HG03432 (cell line): ENCODE measurements around the gene CCDC170.
"Not testable (repeated sequence)": the region's sequence is repeated elsewhere in the genome, so short reads cannot be mapped to it uniquely, and the experiment has no call there.

Experiments
- ATAC-seq: cut with Tn5 transposase; IDR thresholded peaks from one replicate; pipeline ENCODE4 v1.9.1; 2021; ENCODE audit warnings: mild to moderate bottlenecking, moderate library complexity; ENCODE audit not compliant: unreplicated experiment

CCDC170 gene

GRCh38 chr6:151494235-151494935, 568 bp downstream of the CCDC170 start:
- peak; percentile 29 for ATAC-seq

GRCh38 chr6:151494936-151495320, 1.1 kb downstream of the CCDC170 start:
- no peak for ATAC-seq

GRCh38 chr6:151495380-151495779, 1.6 kb downstream of the CCDC170 start:
- ATAC-seq, result no peak

DNA sequence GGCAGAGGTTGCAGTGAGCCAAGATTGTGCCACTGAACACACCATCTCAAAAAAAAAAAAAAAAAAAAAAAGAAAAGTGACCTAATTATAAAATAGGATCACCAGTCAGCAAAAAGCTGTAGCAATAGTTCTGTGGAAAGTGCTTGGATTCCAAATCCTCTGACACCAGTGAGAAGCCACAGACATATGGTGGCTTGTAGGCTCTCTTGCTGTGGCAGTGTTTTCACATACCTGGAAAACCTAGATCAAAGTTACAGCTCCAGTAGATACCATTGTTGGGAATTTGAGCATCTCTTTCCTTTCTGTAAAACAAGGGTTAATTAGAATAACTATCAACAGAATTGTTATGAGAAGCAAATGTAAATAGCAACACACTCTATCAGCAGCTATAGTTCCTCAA, 4.1 kb downstream of the CCDC170 start:
- peak; percentile 18 for ATAC-seq

DNA sequence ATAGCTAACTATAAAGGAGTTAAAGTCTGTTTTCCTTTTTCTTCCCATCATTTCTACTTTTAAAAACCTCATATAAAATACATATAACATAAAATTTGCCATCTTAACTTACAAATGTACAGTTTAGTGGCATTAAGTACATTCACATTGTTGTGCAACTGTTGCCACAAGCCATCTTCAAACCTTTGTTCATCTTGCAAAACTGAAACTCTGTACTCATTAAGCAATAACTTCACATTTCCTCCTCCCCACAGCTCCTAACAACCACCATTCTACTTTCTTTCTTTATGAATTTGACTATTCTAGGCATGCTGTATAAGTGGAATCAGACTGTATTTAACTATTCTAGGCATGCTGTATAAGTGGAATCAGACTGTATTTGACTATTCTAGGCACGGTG, 4.5 kb downstream of the CCDC170 start:
- peak; percentile 74 for ATAC-seq

- ATAC-seq, result no peak
Observed at GRCh38 chr6:151499551-151499950, 5.7 kb downstream of the CCDC170 start.

DNA sequence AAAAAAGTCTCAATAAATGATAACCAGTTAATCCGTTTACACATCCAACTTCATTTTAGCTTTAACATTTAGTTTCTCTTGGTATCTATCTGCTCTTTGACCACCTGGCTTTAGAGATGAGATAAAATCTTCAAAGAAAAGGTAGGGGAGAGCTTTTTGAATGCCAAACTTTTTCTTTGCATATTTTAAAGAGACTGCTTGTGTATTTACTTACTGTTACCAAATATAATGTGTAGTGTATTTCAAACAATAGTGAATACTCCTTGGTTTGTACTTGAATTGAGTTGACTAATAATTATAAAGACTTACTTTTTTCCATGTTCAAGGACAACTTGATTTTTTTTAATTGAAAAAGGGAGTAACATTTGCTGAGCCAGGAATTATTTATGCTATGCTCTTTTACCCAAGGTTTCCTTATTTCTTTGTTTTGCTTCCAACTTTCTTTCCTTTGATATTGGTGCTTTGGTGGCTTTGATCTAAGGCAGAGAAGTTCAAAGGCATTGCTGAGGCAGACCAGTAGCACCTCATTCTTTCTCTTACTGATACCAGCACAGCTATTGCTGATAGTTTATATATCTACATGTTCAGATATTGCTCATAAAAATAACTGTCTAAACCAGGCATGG, 7.8 kb downstream of the CCDC170 start:
- ATAC-seq, result no peak

DNA sequence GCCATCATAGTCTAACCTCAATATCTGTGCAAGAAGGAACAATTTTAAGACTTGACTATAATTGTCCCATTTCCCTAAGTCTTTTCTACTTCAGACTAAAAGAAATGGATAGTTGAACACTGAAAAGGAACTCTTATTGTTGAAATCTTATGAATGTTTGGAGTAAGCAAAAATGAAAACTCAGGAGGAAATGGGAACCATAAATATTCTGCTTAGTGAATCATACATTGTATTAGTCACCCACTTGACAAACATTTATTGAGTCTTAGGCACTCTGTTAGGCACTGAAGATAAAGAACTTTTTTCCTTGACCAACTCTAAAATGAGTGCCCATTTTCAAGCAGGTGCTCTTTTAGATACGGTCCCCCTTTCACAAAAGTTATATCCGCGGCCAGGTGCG, 8.7 kb downstream of the CCDC170 start:
- no peak for ATAC-seq

DNA sequence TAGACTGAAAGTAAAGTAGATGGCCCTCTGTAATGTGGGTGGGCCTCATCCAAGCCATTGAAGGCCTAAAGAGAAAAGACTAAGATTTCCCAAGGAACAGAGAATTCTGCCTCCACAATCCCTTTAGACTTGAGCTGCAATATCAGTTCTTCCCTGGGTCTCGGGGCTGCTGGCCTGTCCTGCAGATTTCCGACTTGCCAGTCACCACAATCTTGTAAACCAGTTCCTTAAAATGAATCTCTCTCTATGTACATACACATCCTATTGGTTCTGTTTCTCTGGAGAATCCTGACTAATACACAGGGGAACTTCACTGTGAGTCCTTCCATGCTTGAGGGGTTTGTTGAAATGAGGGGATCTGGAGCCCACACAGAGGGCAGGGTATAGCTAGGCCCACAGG, 12.9 kb downstream of the CCDC170 start:
- no peak for ATAC-seq

- ATAC-seq, result no peak
Observed at GRCh38 chr6:151509048-151509447, 15.2 kb downstream of the CCDC170 start.

DNA sequence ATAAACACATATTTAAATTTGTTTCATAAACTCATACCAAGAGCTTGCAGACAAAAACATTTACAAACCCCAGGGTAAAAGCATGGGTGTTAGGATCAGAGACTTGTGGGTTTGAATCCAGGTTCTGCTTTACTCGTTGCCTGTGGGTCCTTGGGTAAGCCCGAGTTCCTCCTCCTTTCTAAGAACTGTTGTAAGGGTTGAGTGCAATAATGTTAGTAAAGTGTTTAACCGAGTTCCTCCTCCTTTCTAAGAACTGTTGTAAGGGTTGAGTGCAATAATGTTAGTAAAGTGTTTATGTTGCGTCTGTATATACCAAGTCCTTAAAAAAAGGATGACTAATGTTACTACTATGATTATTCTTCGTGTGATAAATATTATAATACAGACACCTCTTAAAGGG, 18.7 kb downstream of the CCDC170 start:
- ATAC-seq, result no peak

DNA sequence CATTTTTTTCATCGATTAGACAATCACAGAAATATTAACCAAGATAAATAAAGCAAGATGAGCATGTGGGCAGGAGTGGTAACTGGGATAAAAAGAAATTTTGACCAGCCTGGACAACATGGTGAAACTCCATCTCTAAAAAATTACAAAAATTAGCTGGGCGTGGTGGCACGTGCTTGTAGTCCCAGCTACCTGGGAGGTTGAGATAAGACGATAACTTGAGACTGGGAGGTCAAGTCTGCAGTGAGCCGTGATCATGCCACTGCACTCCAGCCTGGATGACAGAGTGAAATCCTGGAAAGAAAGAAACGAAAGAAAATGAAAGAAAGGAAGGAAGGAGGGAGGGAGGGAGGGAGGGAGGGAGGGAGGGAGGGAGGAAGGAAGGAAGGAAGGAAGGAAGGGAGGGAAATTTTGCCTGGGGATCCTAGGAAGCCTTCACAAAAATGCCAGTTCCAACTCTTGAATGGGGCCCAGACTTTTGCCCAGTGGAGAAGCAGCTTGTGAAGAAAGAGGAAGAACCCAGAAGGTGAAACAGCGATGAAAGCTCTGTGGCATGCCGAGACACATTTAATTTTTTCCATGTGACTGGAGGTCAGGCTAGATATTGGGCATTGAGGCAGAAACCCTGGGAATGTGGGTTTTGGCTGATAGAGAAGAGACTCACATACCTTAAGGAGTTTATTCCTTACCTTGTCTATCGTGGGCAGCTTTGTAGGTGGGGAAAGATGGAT, 20.3 kb downstream of the CCDC170 start:
- ATAC-seq, result no peak

- not testable (repeated sequence) for ATAC-seq
Observed at GRCh38 chr6:151518992-151519391, 25.2 kb downstream of the CCDC170 start.

GRCh38 chr6:151523034-151523433, 29.2 kb downstream of the CCDC170 start:
- ATAC-seq, result no peak

DNA sequence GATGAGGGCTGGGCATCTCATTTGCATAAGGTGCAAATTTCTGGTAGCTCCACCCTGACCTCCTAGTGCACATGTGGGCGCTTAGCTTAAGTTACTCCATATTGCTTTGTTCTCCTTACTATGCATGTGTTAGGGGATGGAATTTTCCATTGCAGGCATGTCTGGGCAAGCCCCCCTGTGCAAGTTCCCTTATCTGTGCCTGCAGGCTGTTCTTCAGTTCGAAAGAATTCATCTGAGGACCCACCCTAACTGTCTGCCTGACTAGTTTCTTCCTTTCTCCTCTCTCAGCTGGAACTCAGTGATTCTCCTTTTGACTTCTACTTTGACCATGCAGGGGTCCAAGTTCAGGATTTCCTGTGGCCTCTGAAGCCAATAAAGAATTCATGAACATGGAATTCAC, 30.2 kb downstream of the CCDC170 start:
- no peak for ATAC-seq

- ATAC-seq, result no peak
Observed at GRCh38 chr6:151534576-151534975, 40.8 kb downstream of the CCDC170 start.

DNA sequence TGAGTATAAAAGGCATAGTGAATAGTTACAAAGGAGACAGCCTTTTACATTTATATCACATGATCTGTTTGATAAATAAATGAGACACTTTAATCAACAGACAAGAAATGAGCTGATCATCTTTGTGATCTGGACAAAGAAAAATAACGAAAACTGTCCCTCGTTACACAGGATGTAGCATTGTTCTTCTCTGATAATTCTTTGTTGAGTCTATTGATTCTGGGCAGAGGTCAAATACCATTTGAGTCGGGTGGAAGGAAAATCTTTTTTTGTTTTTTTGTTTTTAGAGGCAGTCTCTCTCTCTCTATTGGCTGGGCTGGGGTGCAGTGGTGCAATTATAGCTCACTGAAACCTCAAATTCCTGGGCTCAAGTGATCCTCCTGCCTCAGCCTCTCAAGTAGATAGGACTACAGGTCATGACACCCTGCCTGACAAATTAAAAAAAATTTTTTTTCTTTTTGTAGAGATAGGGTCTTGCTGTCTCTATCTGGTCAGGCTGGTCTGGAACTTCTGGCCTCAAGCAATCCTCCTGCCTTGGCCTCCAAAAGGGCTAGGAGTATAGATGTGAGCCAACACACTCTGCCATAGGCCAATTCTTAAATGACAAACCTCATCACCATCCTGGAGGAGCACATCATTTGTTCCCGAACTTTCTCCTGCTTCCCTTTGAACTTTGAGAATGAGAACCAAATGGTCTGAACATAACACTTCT, 41.8 kb downstream of the CCDC170 start:
- no peak for ATAC-seq

DNA sequence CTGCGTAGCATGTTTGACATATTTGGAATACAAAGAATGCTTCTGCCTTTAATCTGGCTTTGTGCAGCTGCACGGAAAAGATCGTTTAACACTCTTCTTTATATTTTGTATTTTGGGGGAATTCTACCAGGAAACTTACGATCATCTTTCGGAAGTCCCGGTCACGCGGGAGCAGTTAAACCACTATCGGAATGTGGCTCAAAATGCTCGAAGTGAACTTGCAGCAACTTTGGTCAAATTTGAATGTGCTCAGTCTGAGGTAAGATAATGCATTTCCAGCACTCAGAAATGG, 42.3 kb downstream of the CCDC170 start:
- no peak for ATAC-seq

- ATAC-seq, result no peak
Observed at GRCh38 chr6:151537556-151537955, 43.7 kb downstream of the CCDC170 start.

GRCh38 chr6:151539506-151540268, 45.9 kb downstream of the CCDC170 start:
- ATAC-seq, result no peak

- ATAC-seq, result no peak
Observed at GRCh38 chr6:151544453-151544852, 50.6 kb downstream of the CCDC170 start.
